Measurements from ENCODE around the gene MFNG.

GRCh38 chr22:37505565-37505964, 19.4 kb upstream of the MFNG start:
- TF ChIP-seq, protein P1, sequence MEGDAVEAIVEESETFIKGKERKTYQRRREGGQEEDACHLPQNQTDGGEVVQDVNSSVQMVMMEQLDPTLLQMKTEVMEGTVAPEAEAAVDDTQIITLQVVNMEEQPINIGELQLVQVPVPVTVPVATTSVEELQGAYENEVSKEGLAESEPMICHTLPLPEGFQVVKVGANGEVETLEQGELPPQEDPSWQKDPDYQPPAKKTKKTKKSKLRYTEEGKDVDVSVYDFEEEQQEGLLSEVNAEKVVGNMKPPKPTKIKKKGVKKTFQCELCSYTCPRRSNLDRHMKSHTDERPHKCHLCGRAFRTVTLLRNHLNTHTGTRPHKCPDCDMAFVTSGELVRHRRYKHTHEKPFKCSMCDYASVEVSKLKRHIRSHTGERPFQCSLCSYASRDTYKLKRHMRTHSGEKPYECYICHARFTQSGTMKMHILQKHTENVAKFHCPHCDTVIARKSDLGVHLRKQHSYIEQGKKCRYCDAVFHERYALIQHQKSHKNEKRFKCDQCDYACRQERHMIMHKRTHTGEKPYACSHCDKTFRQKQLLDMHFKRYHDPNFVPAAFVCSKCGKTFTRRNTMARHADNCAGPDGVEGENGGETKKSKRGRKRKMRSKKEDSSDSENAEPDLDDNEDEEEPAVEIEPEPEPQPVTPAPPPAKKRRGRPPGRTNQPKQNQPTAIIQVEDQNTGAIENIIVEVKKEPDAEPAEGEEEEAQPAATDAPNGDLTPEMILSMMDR (IDR thresholded peaks at IDR 0.05; ENCODE audit: poor library complexity) = no peak
- no peak for TF ChIP-seq EZH2phosphoT487 (IDR thresholded peaks at IDR 0.05; ENCODE audit: low read depth, severe bottlenecking, unreplicated experiment)
- TF ChIP-seq EZH2 (IDR thresholded peaks at IDR 0.05; ENCODE audit: borderline replicate concordance) = no peak

Data from hepatocyte (in vitro differentiated cells).